HG03575 (cell line): ENCODE results near the gene MYLK2.

Experiments
- ATAC-seq: cut with Tn5 transposase; IDR thresholded peaks from one replicate; pipeline ENCODE4 v1.9.1; 2021; ENCODE audit not compliant: unreplicated experiment, insufficient number of reproducible peaks, low FRiP score; ENCODE audit errors: extremely low read depth

Gene MYLK2

DNA sequence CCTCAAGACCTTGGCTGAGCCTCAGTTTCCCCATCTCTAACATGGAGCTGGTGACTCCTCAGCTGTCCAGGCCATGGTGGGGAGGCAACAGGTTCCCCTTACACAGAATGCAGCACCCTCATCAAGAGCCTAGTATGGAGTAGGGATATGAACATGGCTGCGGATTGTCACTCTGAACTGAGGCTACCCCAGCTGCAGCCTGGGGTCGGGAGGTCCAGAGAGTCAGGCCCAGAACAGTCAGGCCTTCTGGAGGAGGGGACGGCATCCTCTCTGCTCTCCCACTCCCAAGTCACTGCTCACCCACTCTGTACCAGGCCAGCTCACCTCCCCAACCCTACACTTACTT is 27.6 kb downstream of the MYLK2 start:
- no peak for ATAC-seq

DNA sequence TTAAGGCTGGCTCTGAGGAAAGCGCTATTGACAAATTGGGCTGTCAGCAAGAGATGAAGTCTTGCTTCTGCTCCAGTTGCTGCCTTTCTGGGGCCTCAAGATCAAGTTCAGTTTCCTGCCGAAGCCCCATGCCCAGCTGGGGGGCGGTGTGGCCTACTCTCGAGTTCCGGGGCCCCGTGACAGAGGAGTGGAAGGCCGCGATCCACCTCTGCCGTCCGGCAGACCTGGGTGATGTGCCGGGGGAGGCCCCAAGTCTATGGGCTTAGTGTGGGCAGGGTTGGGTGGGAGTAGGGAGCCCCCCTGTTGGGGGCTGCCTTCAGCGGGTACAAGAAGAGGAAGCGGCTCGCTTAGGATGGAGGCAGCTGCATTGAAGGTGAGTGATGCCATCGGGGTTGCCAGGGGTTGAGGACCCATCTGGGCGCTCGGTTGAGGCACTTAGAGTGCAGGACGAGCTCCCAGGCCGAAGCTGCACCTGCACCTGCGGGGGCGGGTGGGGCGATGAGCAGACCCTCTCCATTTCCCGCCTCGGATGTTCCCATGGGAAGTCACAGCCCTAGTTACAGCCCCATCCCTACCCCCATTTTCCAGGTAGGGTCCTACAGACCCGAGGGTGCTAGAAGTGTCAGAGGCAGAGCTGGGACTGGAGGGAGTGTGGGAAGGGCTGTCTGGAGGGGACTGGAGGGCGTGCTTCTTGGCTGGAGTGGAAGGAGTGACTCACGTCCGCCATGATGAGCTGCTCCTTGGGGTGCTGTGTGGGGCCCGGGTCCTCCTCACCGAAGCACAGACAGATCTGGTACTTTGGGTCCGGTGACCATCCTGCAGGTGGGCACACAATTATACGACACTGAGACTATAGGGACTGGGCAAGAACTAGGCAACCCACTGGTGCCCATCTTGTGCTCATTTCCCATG is 29.2 kb downstream of the MYLK2 start:
- ATAC-seq: no peak

DNA sequence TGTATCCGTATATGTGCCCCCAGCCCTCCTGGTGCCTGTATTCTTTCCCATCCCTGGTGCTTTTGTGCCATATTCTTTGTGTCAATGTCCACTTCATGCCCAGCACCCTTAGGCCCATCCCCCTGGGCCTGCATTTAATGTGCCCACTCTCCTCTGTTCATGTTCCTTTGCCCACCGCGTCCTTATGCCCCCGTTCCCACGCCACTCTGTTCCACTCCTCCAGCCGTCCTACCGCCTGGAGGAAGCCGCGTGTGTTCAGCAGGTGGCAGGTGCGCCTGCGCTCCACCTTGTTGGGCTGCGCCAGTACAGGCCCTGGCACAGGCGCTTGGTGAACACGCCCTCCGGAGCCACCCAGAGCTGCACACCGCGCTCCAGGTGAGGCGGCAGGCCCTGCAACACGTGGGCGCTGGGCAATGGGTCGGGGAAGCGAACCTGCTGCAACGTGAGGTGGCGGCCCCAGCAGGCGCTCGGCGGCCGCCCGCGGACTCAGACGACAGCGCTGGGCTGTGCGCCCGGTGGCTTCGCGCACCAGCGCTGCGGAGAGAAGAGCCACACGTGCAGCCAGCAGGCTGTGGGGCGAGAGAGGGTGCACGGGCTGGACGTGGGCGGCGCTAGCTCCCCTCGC is 30.3 kb downstream of the MYLK2 start:
- ATAC-seq: no peak

DNA sequence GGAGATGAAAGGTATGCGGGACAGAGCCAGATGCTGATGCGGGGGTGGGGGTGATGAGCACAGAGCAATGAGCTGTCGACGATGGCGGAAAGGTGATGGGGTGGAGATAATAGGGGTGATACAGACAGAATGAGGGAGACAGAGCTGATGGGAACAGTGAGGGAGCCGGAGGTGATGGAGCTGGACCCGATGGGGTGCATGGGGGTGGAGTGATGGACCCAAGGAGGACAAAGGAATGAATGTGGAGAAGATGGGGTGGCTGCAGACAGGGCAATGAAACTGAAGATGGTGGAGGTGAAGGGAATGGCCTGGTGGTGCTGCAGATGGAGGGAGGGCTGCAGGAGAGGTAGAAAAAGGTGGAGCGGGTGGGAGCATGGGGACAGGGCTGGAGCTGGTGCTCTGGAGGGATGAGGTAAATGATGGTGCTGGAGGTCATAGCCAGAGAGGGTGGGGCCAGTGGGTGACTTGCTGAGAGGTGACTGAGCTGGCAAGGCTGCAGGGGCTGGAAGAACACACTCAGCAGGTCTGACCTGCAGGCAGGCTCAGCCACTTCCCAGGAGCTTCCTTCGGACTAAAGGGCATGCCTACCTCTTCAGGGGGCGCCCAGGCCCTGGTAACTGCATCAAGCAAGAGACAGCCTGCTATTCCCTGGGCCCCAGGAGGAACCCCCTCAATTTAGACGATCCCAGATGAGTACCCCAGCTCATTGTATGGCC is 32.2 kb downstream of the MYLK2 start:
- no peak for ATAC-seq

DNA sequence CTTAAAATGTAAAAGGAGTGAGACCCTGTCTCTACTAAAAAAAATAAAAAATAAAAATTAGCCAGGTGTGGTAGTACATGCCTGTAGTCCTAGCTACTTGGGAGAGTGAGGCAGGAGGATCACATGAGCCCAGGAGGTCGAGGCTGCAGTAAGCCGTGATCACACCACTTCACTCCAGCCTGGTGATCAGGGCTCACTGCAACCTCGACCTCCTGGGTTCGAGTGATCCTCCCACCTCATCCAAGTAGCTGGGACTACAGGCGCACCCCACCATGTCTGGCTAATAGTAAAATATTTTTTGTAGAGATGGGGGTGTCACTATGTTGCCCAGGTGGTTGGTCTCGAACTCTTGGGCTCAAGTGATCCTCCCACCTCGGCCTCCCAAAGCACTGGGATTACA is 34.3 kb downstream of the MYLK2 start:
- ATAC-seq: no peak

DNA sequence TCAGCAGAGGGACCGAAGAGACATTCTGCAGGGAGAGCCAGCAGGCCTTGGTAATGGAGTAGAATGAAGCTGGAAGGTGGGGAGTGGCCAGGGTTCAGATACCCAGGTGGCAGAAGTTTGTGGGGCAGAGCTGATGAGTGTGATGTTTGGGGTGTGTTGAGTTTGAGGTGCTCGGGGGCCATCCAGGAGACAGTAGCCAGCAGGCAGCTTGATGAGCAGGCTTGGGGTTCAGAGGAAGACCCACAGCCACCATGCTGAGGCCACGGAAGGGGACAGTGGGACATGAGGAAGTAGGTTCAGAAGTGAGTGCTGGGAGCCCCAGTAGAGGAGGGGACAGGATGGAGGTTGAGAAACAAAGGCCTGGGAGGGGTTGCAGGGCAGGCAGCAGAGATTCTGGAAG is 37.4 kb downstream of the MYLK2 start:
- ATAC-seq: no peak

DNA sequence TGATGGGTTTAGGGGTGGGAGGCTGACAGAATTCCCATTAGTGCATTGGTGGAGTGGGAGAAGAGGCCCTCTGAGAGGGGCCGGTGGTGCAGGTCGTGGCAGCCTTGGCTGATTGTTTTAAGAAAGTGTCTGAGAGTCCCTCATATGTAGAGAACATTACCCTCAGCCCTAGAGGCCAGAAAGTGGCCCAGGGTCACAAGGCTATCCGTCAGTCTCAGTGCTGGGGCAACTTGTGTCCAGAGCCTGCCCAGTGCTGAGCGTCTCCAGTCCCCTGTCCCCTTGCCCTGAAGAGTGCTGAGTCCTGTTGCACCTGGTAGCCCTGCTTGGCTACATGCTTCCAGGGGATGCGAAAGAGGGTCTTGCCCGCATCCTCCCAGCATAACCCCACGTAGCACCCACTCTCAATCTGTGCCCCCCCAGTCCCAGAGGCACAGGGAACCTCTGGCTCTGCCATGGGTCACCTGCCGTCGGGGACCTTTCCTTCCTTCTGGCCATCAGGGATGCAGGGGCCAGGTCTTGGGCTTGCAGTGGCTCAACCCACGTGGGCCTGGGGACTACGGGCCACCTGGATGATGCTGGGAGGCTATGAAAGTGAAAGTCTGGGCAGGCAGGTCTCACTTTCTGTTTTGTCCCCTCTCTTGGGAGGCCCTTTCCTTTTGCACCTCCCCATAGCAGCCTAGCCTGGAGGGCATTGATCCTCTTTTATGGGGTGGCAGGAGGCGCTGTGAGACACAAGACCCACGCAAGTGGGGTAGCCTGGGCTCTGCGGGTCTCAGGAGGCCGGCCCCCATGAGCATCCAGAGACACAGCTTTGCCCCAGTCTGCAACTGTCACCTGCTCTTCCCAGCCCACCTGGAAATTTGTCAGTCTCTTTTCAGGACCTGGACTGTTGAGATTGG is 39.0 kb downstream of the MYLK2 start:
- no peak for ATAC-seq

DNA sequence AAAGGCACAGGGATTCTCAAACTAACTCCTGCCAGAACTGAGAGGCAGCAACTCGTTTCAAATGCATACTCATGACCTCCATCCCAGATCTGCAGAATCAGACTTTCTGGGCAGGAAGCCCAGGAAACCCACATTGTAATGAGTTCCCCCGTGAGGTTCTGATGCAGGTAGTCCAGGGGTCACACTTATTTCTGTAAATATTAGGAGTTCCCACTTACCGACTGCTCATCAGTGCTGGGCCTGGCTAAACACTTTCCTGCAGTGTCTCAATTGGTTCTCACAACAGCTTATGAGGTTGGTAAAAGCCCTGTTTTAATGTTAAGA is 39.6 kb downstream of the MYLK2 start:
- no peak for ATAC-seq

DNA sequence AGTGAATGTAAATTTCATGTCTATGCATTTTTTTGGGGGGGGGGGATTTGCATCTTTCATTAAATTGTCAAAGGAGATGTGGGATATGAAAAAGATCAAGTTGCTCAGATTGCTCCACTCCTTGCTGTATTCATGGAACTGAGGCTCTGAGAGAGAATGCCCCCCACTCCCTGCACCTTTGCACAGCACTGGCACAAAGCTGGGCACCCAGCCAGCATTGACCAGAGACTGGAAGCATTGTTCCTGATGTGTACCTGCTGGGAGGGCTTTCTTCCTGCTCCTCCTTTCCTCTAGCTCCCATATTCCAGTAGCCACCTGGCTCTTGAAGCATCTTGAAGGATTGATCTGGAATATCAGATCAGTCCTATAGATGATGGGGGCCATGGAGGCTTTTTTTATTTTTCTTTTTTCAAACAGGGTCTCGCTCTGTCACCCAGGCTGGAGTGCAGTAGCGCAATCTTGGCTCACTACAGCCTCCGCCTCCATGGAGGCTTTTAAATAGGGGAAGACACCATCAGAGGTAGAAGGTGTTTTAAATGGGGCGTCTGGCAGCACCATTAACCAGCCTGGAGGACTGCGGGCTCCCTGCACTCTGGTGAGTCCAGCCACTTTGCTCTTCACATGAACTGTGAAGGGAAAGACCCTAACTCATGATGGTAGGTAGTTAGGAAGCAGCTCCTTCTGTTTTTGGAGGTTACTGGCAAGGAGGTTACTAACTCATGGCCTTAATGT is 40.3 kb downstream of the MYLK2 start:
- no peak for ATAC-seq

DNA sequence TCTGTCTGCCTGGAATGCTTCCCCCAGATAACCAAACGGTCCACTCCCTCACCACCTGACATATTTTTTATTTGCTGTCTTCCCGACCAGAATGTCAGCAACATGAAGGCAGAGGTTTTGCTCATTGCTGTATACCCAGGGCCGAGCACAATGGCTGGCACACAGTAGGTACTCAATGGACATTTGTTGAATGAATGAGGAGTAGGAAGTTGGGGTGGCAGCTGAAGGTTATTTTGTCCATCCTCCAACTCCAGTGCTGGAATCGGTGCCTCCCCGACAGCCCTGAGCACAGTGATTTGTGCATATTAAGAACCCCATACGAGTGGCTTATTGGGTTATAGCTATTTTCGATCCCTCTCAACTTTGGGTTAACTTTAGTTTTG is 40.8 kb downstream of the MYLK2 start:
- ATAC-seq: no peak

DNA sequence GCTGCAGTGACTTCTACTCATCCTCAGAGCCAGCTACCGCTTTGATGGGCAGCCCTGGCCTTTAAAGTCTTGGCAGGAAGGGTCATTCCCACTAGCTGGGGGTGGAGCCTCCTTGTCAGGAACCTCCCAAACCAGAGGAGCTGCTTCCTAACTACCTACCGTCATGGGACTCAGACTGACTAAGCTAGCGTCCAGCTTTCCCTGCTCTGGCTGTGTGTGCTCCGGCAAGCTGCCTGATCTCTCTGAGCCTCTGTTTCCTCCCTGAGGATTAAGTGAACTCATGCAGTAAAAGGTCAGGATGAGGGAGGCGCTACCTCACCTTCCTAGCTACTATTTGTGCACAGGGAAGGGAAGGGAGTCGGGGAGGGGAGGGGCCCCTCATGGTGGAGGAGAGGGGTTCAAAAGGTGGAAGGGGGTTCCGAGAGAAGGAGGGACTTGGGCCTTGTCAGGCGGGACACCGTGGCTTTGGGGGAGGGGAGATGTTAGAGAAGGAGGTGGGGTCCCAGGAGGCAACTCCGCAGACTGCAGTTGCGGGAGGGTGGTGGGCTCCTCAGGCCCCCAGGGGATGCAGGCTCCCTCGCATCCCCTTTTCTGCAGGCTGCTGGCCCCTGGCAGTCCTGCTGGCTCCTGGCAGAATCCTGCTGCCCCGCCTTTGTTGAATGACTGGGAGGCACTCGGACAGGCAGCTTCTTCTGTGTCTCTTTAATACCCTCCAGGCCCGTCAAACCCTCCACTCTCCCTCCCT is 41.4 kb downstream of the MYLK2 start:
- no peak for ATAC-seq

DNA sequence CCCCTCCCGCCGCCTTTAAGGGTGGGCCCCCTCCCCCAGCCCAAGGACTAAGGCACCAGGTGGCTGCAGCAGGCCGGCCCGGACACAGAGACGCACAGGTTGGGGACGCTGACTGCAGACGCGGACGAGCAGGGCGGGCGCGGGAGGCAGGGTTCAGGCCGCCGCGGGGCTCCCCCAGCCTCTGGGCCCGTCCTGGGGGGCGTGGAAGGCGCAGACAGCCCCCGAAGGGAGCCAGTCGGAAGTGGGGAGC is 41.9 kb downstream of the MYLK2 start:
- ATAC-seq: no peak

DNA sequence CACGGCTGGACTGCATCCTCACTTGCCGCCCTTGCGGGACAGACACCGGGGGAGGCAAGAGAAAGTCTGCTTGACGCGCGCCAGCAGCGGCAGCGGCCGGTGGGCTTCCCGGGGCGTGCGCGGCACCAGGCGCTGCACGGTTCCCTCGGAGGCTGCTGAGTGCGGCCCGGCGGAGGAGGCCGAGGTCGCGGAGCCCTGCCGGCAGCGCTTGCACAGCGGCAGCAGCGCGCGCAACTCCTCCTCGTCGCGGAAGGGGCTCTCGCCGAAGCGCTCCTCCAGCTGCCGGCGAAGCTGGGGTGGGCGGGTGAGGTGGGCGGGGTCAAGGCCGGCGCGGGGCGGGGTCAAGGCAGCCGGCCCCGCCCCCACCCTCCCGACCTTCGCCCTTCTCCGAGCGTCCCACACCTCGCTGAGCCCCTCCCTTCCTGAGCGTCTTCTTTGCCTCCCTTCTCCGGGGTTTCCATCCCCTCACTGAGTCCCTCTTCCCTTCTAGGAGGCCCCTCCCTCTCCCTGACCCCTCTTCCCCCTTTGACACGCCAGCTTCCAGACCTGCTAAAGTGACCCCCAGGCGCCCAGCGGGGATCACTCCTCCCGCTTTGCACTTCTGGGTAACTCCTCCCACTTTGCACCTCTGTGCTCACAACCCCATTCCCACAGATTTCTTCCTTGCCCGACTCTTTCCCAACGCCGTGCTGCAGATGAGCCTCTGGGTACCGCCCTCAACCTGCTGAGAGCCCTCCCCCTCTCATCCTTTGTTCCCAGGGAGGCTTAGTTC is 42.4 kb downstream of the MYLK2 start:
- no peak for ATAC-seq

DNA sequence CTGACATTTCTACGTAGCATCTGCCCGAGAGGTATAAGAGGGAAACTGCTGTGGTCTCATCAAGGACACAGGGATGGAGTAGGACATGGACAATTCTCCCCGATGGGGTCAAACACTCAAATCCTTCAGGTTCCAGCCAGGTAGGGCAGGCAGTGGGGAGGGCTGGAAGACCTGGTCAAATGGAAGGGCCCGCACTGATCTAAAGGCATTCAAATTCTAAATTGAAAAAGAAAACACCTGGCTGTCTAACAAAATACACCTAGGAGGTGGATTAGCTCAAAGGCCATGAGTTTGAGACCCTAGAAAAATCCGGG is 43.0 kb downstream of the MYLK2 start:
- ATAC-seq: no peak

DNA sequence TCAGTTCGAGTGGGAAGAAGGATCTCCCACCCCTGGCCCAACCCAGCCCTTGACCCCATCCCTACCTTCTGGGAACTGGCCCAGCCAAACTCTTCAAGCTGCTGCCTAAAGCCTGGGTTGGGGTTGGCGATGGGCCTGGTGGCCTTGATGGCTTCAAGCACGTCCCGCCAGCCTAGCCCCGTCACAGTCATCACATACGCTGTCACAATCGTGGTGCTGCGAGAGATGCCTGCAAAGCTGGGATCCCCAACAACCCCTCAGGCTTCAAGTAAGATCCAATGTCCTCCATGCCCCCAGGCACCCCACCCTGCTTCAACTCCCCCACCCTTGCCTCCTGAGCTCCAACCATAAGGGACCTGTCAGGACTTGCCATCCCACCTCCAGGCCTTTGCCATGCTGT is 43.4 kb downstream of the MYLK2 start:
- ATAC-seq: no peak

DNA sequence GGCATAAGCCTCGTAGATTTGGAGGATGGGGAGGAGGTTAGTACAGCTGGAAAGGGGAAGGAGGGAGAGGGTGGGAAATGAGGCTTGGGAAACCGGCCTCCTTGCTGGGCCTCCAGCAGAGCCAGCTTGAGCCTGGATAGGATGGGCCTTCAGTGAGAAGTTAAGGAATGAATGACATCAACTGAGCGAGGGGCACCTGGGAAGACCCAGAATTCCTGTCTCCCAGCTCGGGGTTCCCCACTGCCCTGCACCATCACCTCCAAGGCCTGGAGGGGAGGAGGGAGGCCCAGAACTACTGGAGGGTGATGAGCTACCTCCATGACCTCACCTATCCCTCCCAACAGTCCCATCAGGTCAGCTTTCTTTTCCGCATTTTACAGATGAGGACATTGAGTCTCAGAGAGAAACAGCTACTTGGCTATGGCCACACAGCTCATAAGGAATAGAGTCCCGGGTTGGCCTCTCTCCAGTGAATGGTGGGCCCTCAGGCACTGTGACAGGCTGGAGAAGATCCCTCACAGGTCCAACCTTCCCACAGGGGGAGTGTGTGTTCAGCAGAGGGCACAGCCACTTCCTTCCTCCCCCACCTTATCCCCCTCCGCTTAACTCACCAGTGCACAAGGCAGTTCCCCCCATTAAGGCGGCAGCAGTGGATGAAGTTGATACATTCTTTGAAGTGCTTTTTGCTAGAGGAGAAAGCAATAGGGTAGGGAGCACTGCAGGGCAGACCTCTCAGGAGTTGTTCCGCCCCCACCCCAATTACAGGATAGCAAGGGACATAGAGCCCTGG is 44.3 kb downstream of the MYLK2 start:
- ATAC-seq: no peak
